Cardiac fibroblast (primary cell): ENCODE results near the gene TMEM179.

ENCODE experiments used
- DNase-seq, 2 donors: peaks; one replicate each; pipeline versions ENCODE4 v3.0.0 to v3.0.0-alpha.2; 2010; ENCODE audit warnings: low read depth in 2 of 2
- H3K4me3 ChIP-seq, 2 donors: replicated peaks in 1 of 2; 1 replicate in 1 of 2; 2 replicates in 1 of 2; pipeline ENCODE4 v1.5.1; 2011; ENCODE audit warnings: low read depth in 2 of 2, low read length in 2 of 2, mild to moderate bottlenecking in 2 of 2, moderate library complexity in 1 of 2
- TF ChIP-seq, protein P1 (sequence below): IDR thresholded peaks from one replicate; pipeline ENCODE4 v1.5.1; 2011; ENCODE audit warnings: low read depth, mild to moderate bottlenecking, low read length, inconsistent platforms

Gene TMEM179

DNA sequence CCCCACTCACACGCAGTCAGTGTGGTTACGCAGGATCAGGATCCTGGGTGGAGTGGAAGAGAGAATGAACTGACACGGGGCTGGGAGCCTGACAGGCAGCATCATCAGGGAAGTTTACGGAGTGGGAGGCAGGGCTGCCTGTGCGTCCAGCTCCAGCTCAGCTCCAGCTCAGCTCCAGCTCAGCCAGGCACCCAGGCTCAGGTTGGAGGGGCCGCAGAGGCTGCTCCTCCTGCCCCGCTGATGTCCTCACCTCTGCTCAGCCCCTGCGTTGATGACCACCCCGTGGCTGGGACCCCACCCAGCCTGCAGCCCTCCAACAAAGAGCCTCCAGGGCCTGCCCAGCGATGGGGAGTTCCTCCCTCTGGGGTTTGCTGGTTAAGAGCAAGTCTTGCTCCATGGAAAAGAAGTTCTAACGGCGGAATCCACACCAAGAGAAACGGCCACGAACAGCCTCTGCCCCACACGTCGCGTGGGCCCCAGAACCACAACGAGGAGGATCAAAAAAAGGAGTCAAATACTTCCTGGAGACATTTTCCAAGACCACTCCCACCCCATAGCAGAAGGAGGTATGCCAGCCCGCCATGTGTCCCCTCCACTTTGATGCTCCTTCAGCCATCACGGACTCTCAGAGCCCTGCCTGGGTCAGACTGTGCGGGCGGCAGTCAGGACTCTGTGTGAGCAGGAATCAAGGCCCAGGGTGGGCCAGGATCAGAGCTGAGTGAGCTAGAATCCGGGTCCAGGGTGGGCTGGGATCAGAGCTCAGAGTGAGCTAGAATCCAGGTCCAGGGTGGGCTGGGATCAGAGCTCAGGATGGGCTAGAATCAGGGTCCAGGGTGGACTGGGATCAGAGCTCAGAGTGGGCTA lies 42.7 kb downstream of the TMEM179 start:
- TF ChIP-seq, protein P1, sequence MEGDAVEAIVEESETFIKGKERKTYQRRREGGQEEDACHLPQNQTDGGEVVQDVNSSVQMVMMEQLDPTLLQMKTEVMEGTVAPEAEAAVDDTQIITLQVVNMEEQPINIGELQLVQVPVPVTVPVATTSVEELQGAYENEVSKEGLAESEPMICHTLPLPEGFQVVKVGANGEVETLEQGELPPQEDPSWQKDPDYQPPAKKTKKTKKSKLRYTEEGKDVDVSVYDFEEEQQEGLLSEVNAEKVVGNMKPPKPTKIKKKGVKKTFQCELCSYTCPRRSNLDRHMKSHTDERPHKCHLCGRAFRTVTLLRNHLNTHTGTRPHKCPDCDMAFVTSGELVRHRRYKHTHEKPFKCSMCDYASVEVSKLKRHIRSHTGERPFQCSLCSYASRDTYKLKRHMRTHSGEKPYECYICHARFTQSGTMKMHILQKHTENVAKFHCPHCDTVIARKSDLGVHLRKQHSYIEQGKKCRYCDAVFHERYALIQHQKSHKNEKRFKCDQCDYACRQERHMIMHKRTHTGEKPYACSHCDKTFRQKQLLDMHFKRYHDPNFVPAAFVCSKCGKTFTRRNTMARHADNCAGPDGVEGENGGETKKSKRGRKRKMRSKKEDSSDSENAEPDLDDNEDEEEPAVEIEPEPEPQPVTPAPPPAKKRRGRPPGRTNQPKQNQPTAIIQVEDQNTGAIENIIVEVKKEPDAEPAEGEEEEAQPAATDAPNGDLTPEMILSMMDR, result no peak
- no peak for DNase-seq
- H3K4me3 ChIP-seq, result no peak overlapping the region

DNA sequence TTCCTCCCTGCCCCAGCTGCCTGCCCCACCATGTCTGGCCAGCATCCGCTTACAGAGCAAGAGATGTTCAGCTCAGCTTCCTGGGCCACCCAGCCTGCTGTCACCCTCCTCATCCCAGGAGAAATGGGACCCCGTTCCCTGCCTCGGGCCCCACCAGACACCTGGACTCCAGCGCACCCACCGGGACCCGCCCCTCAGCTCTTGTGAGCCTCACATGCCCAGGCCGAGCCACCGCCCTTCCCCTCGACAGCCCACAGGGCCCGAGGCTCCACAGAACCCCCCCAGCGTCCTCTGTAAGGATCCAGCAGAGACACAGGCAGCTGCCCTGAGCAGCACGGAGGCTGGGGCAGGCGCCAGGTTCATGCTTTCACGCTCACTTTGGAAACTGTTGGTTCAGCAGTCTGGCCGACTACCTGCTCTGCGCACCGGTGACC lies 43.4 kb downstream of the TMEM179 start:
- DNase-seq, result no peak
- TF ChIP-seq, protein P1, result no peak
- no peak overlapping the region for H3K4me3 ChIP-seq

DNA sequence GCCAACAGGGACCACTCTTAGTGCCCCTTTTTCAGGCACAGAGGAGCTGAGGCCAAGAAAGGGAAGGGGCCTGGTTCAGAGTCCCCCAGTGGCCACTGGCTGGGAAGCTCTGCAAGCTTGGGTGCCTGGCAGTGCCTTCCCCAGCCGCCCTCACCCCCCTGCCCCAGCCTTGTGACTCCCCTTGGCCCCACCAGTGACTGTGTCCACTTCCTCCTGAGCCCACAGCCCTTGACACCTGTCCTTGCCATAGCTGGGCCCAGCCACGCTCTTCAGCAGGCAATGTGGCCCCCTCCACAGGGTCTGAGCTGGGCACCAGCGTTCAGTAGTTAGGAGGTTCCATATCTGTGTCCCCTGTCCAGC lies 44.0 kb downstream of the TMEM179 start:
- TF ChIP-seq, protein P1, result no peak
- no peak for DNase-seq

DNA sequence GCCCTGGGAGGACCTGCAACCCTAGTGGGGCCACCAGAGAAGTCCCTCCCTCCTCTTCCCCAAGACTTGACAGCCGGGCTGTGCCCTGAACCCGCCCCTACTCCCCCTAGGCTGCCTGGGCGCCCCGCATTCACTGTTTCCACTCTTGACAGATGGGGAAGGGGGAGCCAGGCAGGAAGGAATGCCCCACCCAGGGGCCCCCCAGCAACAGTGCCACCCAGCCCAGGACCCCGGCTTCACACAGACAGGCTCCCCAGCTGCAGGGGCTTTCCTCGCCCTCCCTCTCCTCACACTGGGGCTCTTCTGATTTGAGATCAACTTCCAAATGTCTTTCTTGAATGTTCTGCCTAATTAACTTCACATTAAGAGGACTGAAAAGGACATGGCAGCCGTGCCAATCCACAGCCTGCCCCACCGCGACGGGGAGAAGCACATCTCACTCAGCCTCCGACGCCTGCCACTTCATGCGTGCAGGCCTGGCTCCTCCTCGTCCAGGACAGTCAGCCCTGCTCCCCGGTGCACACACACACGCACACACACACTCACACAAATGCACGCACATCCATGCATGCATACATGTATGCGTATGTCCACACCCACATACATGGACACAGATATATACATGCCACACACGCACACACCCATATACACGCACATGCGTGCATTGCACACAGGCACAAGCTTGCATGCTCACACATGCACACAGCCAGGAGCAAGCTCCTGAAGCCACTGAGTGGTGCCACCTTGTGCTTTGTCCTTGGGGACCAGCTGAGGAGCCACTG lies 44.6 kb downstream of the TMEM179 start:
- DNase-seq, result no peak
- TF ChIP-seq, protein P1, result no peak

More for the DNA sequence above, 44.0 kb downstream of the TMEM179 start:
- H3K4me3 ChIP-seq, result no peak overlapping the region

DNA sequence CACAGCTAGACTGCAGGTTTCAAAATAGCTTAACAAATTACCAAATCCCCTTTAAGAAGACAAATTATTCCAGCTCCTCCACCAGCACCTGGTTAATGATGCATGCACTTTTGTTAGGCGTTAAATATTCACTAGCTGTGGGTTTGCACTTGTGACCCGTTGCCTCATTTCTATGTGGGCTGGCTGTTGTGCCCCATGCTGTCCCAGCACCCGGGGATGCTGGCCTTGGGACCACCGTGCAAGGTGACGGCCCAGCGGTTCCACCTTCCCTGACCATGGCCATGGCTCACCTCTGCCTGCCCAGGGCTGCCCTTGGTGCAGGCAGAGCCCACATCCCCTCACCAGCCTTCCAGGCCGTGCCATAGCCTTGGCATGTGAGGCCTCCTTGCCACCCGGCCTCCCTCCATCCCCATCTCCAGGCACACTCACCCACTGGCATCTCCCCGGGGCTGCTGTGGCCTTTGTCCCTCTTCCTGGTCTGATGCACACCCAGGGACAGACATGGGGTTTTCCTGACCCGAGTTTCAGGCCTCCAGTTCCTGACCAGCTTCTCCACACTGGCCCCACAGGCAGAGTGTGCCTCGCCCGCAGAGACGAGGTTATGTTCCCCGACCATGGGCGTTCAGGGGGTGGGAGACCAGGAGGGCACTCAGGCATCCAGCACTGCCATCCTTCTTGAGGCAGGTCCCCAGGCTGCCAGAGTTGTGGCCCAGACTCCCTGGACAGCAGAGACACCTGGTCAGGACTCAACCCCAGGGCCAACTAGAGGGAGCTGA lies 45.4 kb downstream of the TMEM179 start:
- TF ChIP-seq, protein P1, result no peak
- no peak for DNase-seq

More for the DNA sequence above, 44.6 kb downstream of the TMEM179 start:
- H3K4me3 ChIP-seq, result no peak overlapping the region

DNA sequence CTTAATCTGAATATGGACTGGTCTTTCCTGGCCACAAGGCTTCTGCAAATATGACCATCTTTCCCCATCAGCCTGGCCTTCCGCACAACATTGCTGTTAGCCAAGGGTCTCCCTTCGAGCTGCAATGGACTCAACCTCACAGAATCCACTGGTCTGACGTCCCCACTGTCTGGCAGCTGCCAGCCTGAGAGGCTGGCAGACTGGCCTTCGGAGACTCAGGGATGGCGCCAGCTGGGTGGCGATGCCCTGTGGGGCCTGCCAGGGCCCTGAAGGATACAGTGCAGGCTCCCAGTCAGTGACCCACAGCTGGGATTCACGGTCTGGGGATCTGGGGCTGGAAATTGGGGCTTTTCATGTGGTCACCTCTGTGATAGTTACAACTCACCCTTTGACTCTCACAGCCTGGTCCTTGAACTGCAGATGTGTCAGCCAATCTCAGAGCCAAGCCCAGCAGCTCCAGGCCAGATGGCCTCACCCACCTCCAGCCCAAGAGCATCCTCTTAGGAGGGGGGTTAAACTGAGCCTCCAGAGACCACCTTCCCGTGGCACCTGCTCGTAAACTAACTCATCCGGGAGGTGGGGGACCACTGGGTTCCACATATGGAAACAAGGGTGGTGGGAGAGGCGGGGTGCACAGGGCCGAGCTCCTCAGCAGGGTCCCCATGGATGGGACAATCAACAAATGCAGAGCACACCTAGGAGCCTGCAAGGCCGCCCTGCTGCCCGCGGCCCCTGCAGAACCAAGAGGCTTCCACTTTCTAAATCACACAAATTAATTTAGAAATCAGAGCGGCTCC lies 46.1 kb downstream of the TMEM179 start:
- TF ChIP-seq, protein P1, result no peak
- DNase-seq, result no peak
- no peak overlapping the region for H3K4me3 ChIP-seq

More for the DNA sequence above, 45.4 kb downstream of the TMEM179 start:
- no peak overlapping the region for H3K4me3 ChIP-seq
